Lung (tissue), 12 donors: ENCODE results near the gene MMP17. TPM values are rescaled to one million over a fixed set of nuclear protein-coding genes. Genes with fewer than 3 reads are reported as not detected.

Source experiments
- ATAC-seq: fragments of 200-7000 bp; cut with Tn5 transposase; one replicate; pipeline ENCODE4 v1.9.1; 2020; ENCODE audit warnings: moderate number of reproducible peaks; ENCODE audit not compliant: insufficient read depth, low FRiP score
- DNase-seq, 3 donors: peaks; one replicate each; pipeline ENCODE4 v3.0.0-alpha.2; 2013 to 2017
- H3K27ac ChIP-seq, 2 donors: one replicate each; pipeline ENCODE4 v1.5.1; 2013; ENCODE audit warnings: mild to moderate bottlenecking in 2 of 2, moderate library complexity in 2 of 2, control low read depth in 1 of 2, inconsistent platforms in 1 of 2, low read depth in 1 of 2, low read length in 1 of 2
- H3K27me3 ChIP-seq, 3 donors: one replicate each; pipeline ENCODE4 v1.5.1; 2013; ENCODE audit warnings: low read length in 2 of 3; ENCODE audit not compliant: control insufficient read depth in 3 of 3, insufficient read depth in 3 of 3
- H3K36me3 ChIP-seq, 4 donors: one replicate each; pipeline ENCODE4 v1.5.1; 2013; ENCODE audit warnings: low read length in 4 of 4, mild to moderate bottlenecking in 1 of 4, moderate library complexity in 1 of 4; ENCODE audit not compliant: control insufficient read depth in 4 of 4, insufficient read depth in 4 of 4
- H3K4me1 ChIP-seq, 5 donors: one replicate each; pipeline ENCODE4 v1.5.1; 2013; ENCODE audit warnings: low read length in 5 of 5, mild to moderate bottlenecking in 2 of 5, moderate library complexity in 1 of 5; ENCODE audit not compliant: control insufficient read depth in 5 of 5, insufficient read depth in 5 of 5
- H3K4me3 ChIP-seq: one replicate; pipeline ENCODE4 v1.5.1; 2013; ENCODE audit warnings: mild to moderate bottlenecking, control low read depth, moderate library complexity
- H3K9ac ChIP-seq, 2 donors: one replicate each; pipeline ENCODE4 v1.5.1; 2013; ENCODE audit warnings: low read length in 2 of 2, control low read depth in 1 of 2; ENCODE audit not compliant: insufficient read depth in 1 of 2
- H3K9me3 ChIP-seq, 4 donors: one replicate each; pipeline ENCODE4 v1.5.1; 2013; ENCODE audit warnings: low read length in 3 of 4, mild to moderate bottlenecking in 1 of 4, moderate library complexity in 1 of 4; ENCODE audit not compliant: control insufficient read depth in 4 of 4, insufficient read depth in 3 of 4
- CTCF ChIP-seq: IDR thresholded peaks from 2 replicates; pipeline ENCODE4 v1.5.1; 2012; ENCODE audit warnings: mild to moderate bottlenecking; ENCODE audit errors: control extremely low read depth, extremely low read depth
- WGBS, 2 donors: extraction: QIAGEN DNeasy Blood & Tissue Kit; methylation state at CpG; one replicate each; pipeline ENCODE4 v1.1.7; 2013; 5-methylcytosine and 5-hydroxymethylcytosine counted together
- polyA plus RNA-seq, 2 donors: library from polyadenylated mRNA; stranded (reverse); fragments of 200-250 nt; gene quantifications; one replicate each; pipeline ENCODE4 v1.2.1, GENCODE V29; 2013
- total RNA-seq, 2 donors: library from RNA; depleted of rRNA in 1 of 2; stranded (reverse); fragments of >200 nt in 1 of 2; gene quantifications; one replicate each; pipeline ENCODE4 v1.2.1, GENCODE V29; 2014 to 2021
- donor health status: control.
- donor health status: control.
- donor health status: Bipolar disorder and iron deficiency.
- donor health status: healthy.
- donor health status: DM: yes; HTN: yes; CAD: no.

Gene MMP17
- total and polyA plus RNA-seq, 4 donors: 1.7 to 5.6 (median 3.9) TPM

- Histone ChIP-seq H3K4me3 (no peak overlapping the region), H3K36me3 (peaks cover 27 to 41% (median 36%) of the 10 kb centered on the region in 4 donors), H3K27me3 (no peaks in the 10 kb centered on the region), H3K9me3 (no peaks in the 10 kb centered on the region), H3K27ac (no peak overlapping the region), H3K9ac (no peak overlapping the region), H3K4me1 (no peaks in the 10 kb centered on the region)
- ATAC-seq (no peak), DNase-seq (no peak)
- no peak for TF ChIP-seq CTCF
- 39 to 70% methylated on average over 10 of the region's 10 CpGs for WGBS, 2 donors
These were observed 44.2 kb upstream of the MMP17 start for GRCh38 chr12:131783915-131784541.

GRCh38 chr12:131784909-131785762 lies 43.1 kb upstream of the MMP17 start:
- no peaks in the 10 kb centered on the region for H3K27me3 ChIP-seq
- TF ChIP-seq CTCF: no peak
- no peak overlapping the region for H3K27ac ChIP-seq
- no peak overlapping the region for H3K4me3 ChIP-seq
- H3K9ac ChIP-seq: no peak overlapping the region
- no peaks in the 10 kb centered on the region for H3K9me3 ChIP-seq
- WGBS, 2 donors: 90 to 93% methylated on average over 30 of the region's 30 CpGs
- no peaks in the 10 kb centered on the region for H3K4me1 ChIP-seq
- DNase-seq (no peak), ATAC-seq (no peak)
- H3K36me3 ChIP-seq: peaks cover 28 to 48% (median 39%) of the 10 kb centered on the region in 4 donors

- DNase-seq (no peak), ATAC-seq (no peak)
- WGBS, 2 donors: 91 to 94% methylated on average over 15 of the region's 15 CpGs
- no peak overlapping the region for H3K27ac ChIP-seq
- no peak overlapping the region for H3K9ac ChIP-seq
- no peaks in the 10 kb centered on the region for H3K4me1 ChIP-seq
- H3K9me3 ChIP-seq: peaks cover 0 to 3% (median 0%) of the 10 kb centered on the region in 4 donors
- no peak overlapping the region for H3K4me3 ChIP-seq
- H3K27me3 ChIP-seq: no peaks in the 10 kb centered on the region
- H3K36me3 ChIP-seq: peaks cover 25 to 48% (median 38%) of the 10 kb centered on the region in 4 donors
- TF ChIP-seq CTCF: no peak
These were observed 42.3 kb upstream of the MMP17 start for GRCh38 chr12:131785763-131786330.
